H1 (cell line): ENCODE results near the gene FRMD4B. TPM values are rescaled to one million over a fixed set of nuclear protein-coding genes. Genes with fewer than 3 reads are reported as not detected.

Experiments
- CTCF ChIA-PET: fragments of 300-600 bp; sonication (Branson Sonifier 250); formaldehyde crosslinking; loops from one replicate; lab custom pipeline; 2021; ENCODE audit not compliant: partially characterized antibody; lab: Charles Lee
- POLR2A ChIA-PET: fragments of 300-600 bp; sonication (Branson Sonifier 250); formaldehyde crosslinking; loops from one replicate; lab custom pipeline; 2021; ENCODE audit warnings: inconsistent platforms; ENCODE audit not compliant: partially characterized antibody; lab: Charles Lee
- DNase-seq, 2 experiments: peaks; one replicate each; pipeline versions ENCODE4 v3.0.0 to v3.0.0-alpha.2; 2010 to 2022; ENCODE audit warnings: low spot score in 2 of 2, low read depth in 1 of 2, mixed read lengths in 1 of 2
- FAIRE-seq: peaks from 2 replicates; lab custom pipeline; 2011; peaks lifted over from hg19 to GRCh38; lab: Jason Lieb, UNC
- H2AFZ ChIP-seq: 2 replicates; pipeline ENCODE4 v1.8.1; 2012; ENCODE audit warnings: low read length, inconsistent platforms
- H2AK5ac ChIP-seq: 2 replicates; pipeline ENCODE4 v1.6.1; 2013; ENCODE audit warnings: low read depth, low read length
- H2BK120ac ChIP-seq: replicated peaks from 2 replicates; pipeline ENCODE3; 2013; ENCODE audit warnings: low read depth, low read length, inconsistent platforms
- H2BK12ac ChIP-seq: 2 replicates; pipeline ENCODE4 v1.6.1; 2013; ENCODE audit warnings: low read depth, low read length
- H2BK15ac ChIP-seq: 2 replicates; pipeline ENCODE4 v1.6.1; 2013; ENCODE audit warnings: low read length
- H2BK20ac ChIP-seq: 2 replicates; pipeline ENCODE4 v1.6.1; 2013; ENCODE audit warnings: low read length
- H2BK5ac ChIP-seq: 2 replicates; pipeline ENCODE4 v1.6.1; 2013; ENCODE audit warnings: low read depth, low read length
- H3K14ac ChIP-seq: 2 replicates; pipeline ENCODE4 v1.6.1; 2013; ENCODE audit warnings: inconsistent platforms; ENCODE audit not compliant: insufficient read length
- H3K18ac ChIP-seq: 2 replicates; pipeline ENCODE4 v1.6.1; 2013; ENCODE audit warnings: low read length; ENCODE audit errors: extremely low read depth
- H3K23ac ChIP-seq: 2 replicates; pipeline ENCODE4 v1.6.1; 2013; ENCODE audit warnings: inconsistent platforms; ENCODE audit not compliant: insufficient read length
- H3K23me2 ChIP-seq: 2 replicates; pipeline ENCODE4 v1.6.1; 2013; ENCODE audit warnings: low read depth, low read length
- H3K27ac ChIP-seq: 2 replicates; pipeline ENCODE4 v1.6.1; 2011; ENCODE audit warnings: low read depth, low read length, inconsistent platforms
- H3K27me3 ChIP-seq, 4 experiments: replicated peaks in 1 of 4; 1 replicate in 1 of 4; 2 replicates in 3 of 4; pipeline versions ENCODE4 v1.6.1 to v1.8.1; 2011 to 2013; ENCODE audit warnings: low read length in 3 of 4, mild to moderate bottlenecking in 3 of 4, inconsistent platforms in 2 of 4, mixed read lengths in 2 of 4, moderate library complexity in 1 of 4; ENCODE audit not compliant: control insufficient read depth in 3 of 4, insufficient read depth in 3 of 4; ENCODE audit errors: extremely low read depth in 1 of 4
- H3K36me3 ChIP-seq, 4 experiments: 2 replicates each; pipeline versions ENCODE4 v1.6.1 to v1.8.1; 2011 to 2013; ENCODE audit warnings: mild to moderate bottlenecking in 4 of 4, low read length in 3 of 4, moderate library complexity in 2 of 4, control low read depth in 1 of 4, inconsistent platforms in 1 of 4; ENCODE audit not compliant: insufficient read depth in 4 of 4, control insufficient read depth in 2 of 4
- H3K4ac ChIP-seq: replicated peaks from 2 replicates; pipeline ENCODE3; 2013; ENCODE audit warnings: low read length, low read depth, mixed read lengths, inconsistent platforms; ENCODE audit not compliant: insufficient read length
- H3K4me1 ChIP-seq, 4 experiments: replicated peaks in 1 of 4; 1 replicate in 1 of 4; 2 replicates in 3 of 4; pipeline versions ENCODE4 v1.6.1 to v1.8.1; 2011 to 2013; ENCODE audit warnings: low read length in 3 of 4, inconsistent platforms in 2 of 4, mixed read lengths in 1 of 4; ENCODE audit not compliant: insufficient read depth in 4 of 4, control insufficient read depth in 3 of 4
- H3K4me2 ChIP-seq, 2 experiments: 2 replicates each; pipeline versions ENCODE4 v1.6.1 to v1.8.1; 2011 to 2013; ENCODE audit warnings: low read depth in 2 of 2, low read length in 2 of 2, control low read depth in 1 of 2, inconsistent platforms in 1 of 2, mild to moderate bottlenecking in 1 of 2; ENCODE audit not compliant: insufficient read depth in 1 of 2
- H3K4me3 ChIP-seq, 4 experiments: fragments of 200-600, 300-600 bp in 1 of 4; sonication (generic), shearing (Covaris generic), sonication (Bioruptor Twin) in 1 of 4; 2 replicates each; pipeline versions ENCODE4 v1.5.1 to v1.8.1; 2011 to 2016; ENCODE audit warnings: low read length in 4 of 4, low read depth in 3 of 4, control low read depth in 2 of 4, inconsistent platforms in 2 of 4, mild to moderate bottlenecking in 2 of 4, mixed read lengths in 1 of 4, moderate library complexity in 1 of 4; ENCODE audit not compliant: insufficient read depth in 2 of 4; ENCODE audit errors: extremely low read depth in 1 of 4
- H3K56ac ChIP-seq: replicated peaks from 2 replicates; pipeline ENCODE3; 2013; ENCODE audit warnings: low read depth, mild to moderate bottlenecking, mixed read lengths, low read length, inconsistent platforms; ENCODE audit not compliant: insufficient read length
- H3K79me1 ChIP-seq: 2 replicates; pipeline ENCODE4 v1.6.1; 2013; ENCODE audit warnings: low read depth, low read length, control low read depth
- H3K79me2 ChIP-seq, 2 experiments: 2 replicates each; pipeline versions ENCODE4 v1.6.1 to v1.8.1; 2012 to 2013; ENCODE audit warnings: low read length in 2 of 2, mild to moderate bottlenecking in 2 of 2, inconsistent platforms in 1 of 2; ENCODE audit not compliant: insufficient read depth in 2 of 2, control insufficient read depth in 1 of 2
- H3K9ac ChIP-seq, 4 experiments: replicated peaks in 1 of 4; 1 replicate in 1 of 4; 2 replicates in 3 of 4; pipeline versions ENCODE4 v1.6.1 to v1.8.1; 2011 to 2013; ENCODE audit warnings: low read depth in 3 of 4, low read length in 3 of 4, control low read depth in 2 of 4, mild to moderate bottlenecking in 2 of 4, moderate library complexity in 2 of 4, inconsistent platforms in 1 of 4; ENCODE audit errors: extremely low read depth in 1 of 4
- H3K9me3 ChIP-seq, 2 experiments: 2 replicates each; pipeline versions ENCODE4 v1.6.1 to v1.8.1; 2012 to 2013; ENCODE audit warnings: mild to moderate bottlenecking in 2 of 2, moderate library complexity in 2 of 2, control low read depth in 1 of 2, inconsistent platforms in 1 of 2, low read depth in 1 of 2, low read length in 1 of 2, mixed read lengths in 1 of 2; ENCODE audit not compliant: insufficient read depth in 2 of 2
- H4K20me1 ChIP-seq, 2 experiments: replicated peaks in 1 of 2; 2 replicates each; pipeline versions ENCODE3 to v1.8.1; 2011 to 2013; ENCODE audit warnings: inconsistent platforms in 2 of 2, low read length in 2 of 2, mild to moderate bottlenecking in 1 of 2; ENCODE audit not compliant: insufficient read depth in 2 of 2, control insufficient read depth in 1 of 2
- H4K5ac ChIP-seq: 2 replicates; pipeline ENCODE4 v1.6.1; 2013; ENCODE audit warnings: low read length, low read depth, mixed read lengths, inconsistent platforms; ENCODE audit not compliant: insufficient read length
- H4K8ac ChIP-seq: 2 replicates; pipeline ENCODE4 v1.8.0; 2013; ENCODE audit warnings: mild to moderate bottlenecking, moderate library complexity, low read length, inconsistent platforms; ENCODE audit not compliant: insufficient read depth; ENCODE audit errors: extremely low read depth
- H4K91ac ChIP-seq: replicated peaks from 2 replicates; pipeline ENCODE3; 2013; ENCODE audit warnings: low read length, mixed read lengths, inconsistent platforms; ENCODE audit not compliant: insufficient read length
- BCL11A ChIP-seq, 2 experiments: IDR thresholded peaks; one replicate each; pipeline ENCODE4 v1.6.1; 2011; ENCODE audit warnings: low read depth in 2 of 2, low read length in 2 of 2, mild to moderate bottlenecking in 2 of 2
- RFX5 ChIP-seq: IDR thresholded peaks from 2 replicates; pipeline ENCODE4 v1.6.1; 2011; ENCODE audit warnings: low read depth, low read length, improper control_type of control experiment, borderline replicate concordance
- SAP30 ChIP-seq: fragments of 300-600 bp; sonication (generic); IDR thresholded peaks from 2 replicates; pipeline ENCODE4 v1.7.1; 2012; ENCODE audit warnings: low read length, moderate library complexity, mild to moderate bottlenecking, inconsistent platforms; ENCODE audit not compliant: insufficient read depth, insufficient replicate concordance
- SIN3A ChIP-seq, 2 experiments: IDR thresholded peaks in 1 of 2; conservative IDR thresholded peaks in 1 of 2; 2 replicates each; pipeline ENCODE4 v1.6.1; 2011 to 2012; ENCODE audit warnings: low read length in 2 of 2, improper control_type of control experiment in 1 of 2, low read depth in 1 of 2, mild to moderate bottlenecking in 1 of 2
- SP2 ChIP-seq: IDR thresholded peaks from 2 replicates; pipeline ENCODE4 v1.6.1; 2012; ENCODE audit warnings: mild to moderate bottlenecking, low read length, inconsistent platforms
- SP4 ChIP-seq: IDR thresholded peaks from 2 replicates; pipeline ENCODE4 v1.6.1; 2012; ENCODE audit warnings: low read length, inconsistent platforms
- TAF7 ChIP-seq: optimal IDR thresholded peaks from 2 replicates; pipeline ENCODE3; 2011; ENCODE audit warnings: low read depth, mild to moderate bottlenecking, inconsistent platforms, low read length, moderate library complexity, borderline replicate concordance
- USF2 ChIP-seq: IDR thresholded peaks from 2 replicates; pipeline ENCODE4 v1.6.1; 2011; ENCODE audit warnings: low read length, improper control_type of control experiment
- YY1 ChIP-seq: IDR thresholded peaks from 2 replicates; pipeline ENCODE4 v1.6.1; 2011; ENCODE audit warnings: low read depth, mild to moderate bottlenecking, low read length
- WGBS, 2 experiments: shearing (Covaris generic) in 1 of 2; methylation state at CpG; one replicate each; pipeline versions ENCODE4 v1.1.6 to v1.1.7; 2013 to 2015; ENCODE audit warnings: low lambda C conversion rate in 2 of 2, mixed read lengths in 2 of 2, inconsistent platforms in 1 of 2, low coverage in 1 of 2, missing lambda C conversion rate in 1 of 2; ENCODE audit not compliant: insufficient replicate concordance in 2 of 2, insufficient coverage in 1 of 2, insufficient read length in 1 of 2; ENCODE audit errors: extremely low coverage in 1 of 2, missing lambda C conversion rate in 1 of 2; 5-methylcytosine and 5-hydroxymethylcytosine counted together
- polyA plus RNA-seq, 7 experiments: library from polyadenylated mRNA; depleted of rRNA in 3 of 7; stranded (reverse) in 5 of 7; unstranded in 2 of 7; fragments of >200 nt in 5 of 7; fragments of 200-250 nt in 2 of 7; gene quantifications; 1 replicate in 5 of 7; 2 replicates in 1 of 7; 4 replicates in 1 of 7; pipeline versions ENCODE4 v1.2.1 to v1.2.3, GENCODE V29; 2011 to 2013; ENCODE audit warnings: missing spikeins in 2 of 7, mixed read lengths in 2 of 7
- total RNA-seq: library from RNA; stranded (reverse); fragmentation: NEBNext Ultra II Directional; extraction: Animal tissue kit (Norgen Biotek cat#: 25700); gene quantifications from 2 replicates; pipeline ENCODE4 v1.2.1, GENCODE V29; 2021

Gene FRMD4B
- total and polyA plus RNA-seq, 2 of the 8 experiments (the other 6 are each of a cell fraction or from before 2014, with no cell fraction given) = 2.7 to 7.2 TPM

- Histone ChIP-seq H4K5ac (no peak overlapping the region), H3K27ac (no peak overlapping the region), H3K14ac (no peak overlapping the region), H3K4me3 (no peak overlapping the region), H3K23me2 (no peaks in the 10 kb centered on the region), H3K9me3 (no peaks in the 10 kb centered on the region), H3K79me1 (no peaks in the 10 kb centered on the region), H2BK120ac (no peak overlapping the region), H3K79me2 (no peaks in the 10 kb centered on the region), H2BK12ac (no peak overlapping the region), H4K20me1 (no peaks in the 10 kb centered on the region), H3K36me3 (no peaks in the 10 kb centered on the region), H3K56ac (no peak overlapping the region), H3K4ac (no peak overlapping the region), H3K4me2 (no peak overlapping the region), H3K18ac (no peak overlapping the region), H3K27me3 (no peaks in the 10 kb centered on the region), H2AK5ac (no peak overlapping the region), H3K4me1 (no peaks in the 10 kb centered on the region; a peak in 1 of 7 replicates), H3K23ac (no peak overlapping the region), H2BK15ac (no peak overlapping the region), H2BK5ac (no peak overlapping the region), H4K8ac (no peak overlapping the region), H2BK20ac (no peak overlapping the region), H3K9ac (no peak overlapping the region), H4K91ac (no peak overlapping the region), H2AFZ (no peak overlapping the region)
- peak; percentile 13 for FAIRE-seq
- CTCF ChIA-PET = interaction anchor here (0.5 to 13.8 kb wide), 60 partner anchors 11 to 1855 kb away, joined by 3 to 471 read pairs (median 6); no protein-coding TSS in a partner anchor
- 76% methylated on average over 2 of the region's 2 CpGs; no CpG with 5 or more reads in 1 of the 2 experiments for WGBS, 2 experiments
- POLR2A ChIA-PET = interaction anchor here (0.7 kb wide), 1 partner anchor 73 kb away, joined by 4 read pairs; no protein-coding TSS in a partner anchor
- no peak for DNase-seq
- no peak for TF ChIP-seq SIN3A (conservative IDR thresholded peaks at IDR 0.05 in 1 of 2, IDR thresholded peaks at IDR 0.05 in 1 of 2; ENCODE audit: low read depth in 1 of 2, low read length in 2 of 2)
- no peak for TF ChIP-seq YY1
- TF ChIP-seq SP4 = no peak
- TF ChIP-seq RFX5 = no peak
- no peak for TF ChIP-seq BCL11A (IDR thresholded peaks at IDR 0.05; ENCODE audit: low read depth in 2 of 2, low read length in 2 of 2)
- no peak for TF ChIP-seq TAF7
- TF ChIP-seq SP2 = no peak
- TF ChIP-seq SAP30 = no peak
- TF ChIP-seq USF2 = no peak
Measured at GRCh38 chr3:69162308-69162980, 223.4 kb downstream of the FRMD4B start.
